Calu3 (cell line): ENCODE measurements around the gene ELL2. TPM values are rescaled to one million over a fixed set of nuclear protein-coding genes. Genes with fewer than 3 reads are reported as not detected.
A peak's percentile ranks its signal among the peaks of the same experiment; 100 is the strongest.

Experiments
- BruUV-seq: library from RNA; stranded (reverse); fragments of 400-500 nt; replicated peaks from 2 replicates; lab custom pipeline; 2021; lab: Mats Ljungman, UMichigan
- CTCF ChIA-PET: fragments of 300-600 bp; sonication (Branson Sonifier 250); formaldehyde crosslinking; loops from one replicate; lab custom pipeline; 2022; ENCODE audit warnings: antibody characterized with exemption; lab: Charles Lee
- DNase-seq: peaks from one replicate; pipeline ENCODE4 v3.0.0; 2022
- H3K27ac Mint-ChIP-seq: one replicate; pipeline ENCODE4 v1.8.0; 2022; ENCODE audit warnings: mixed read lengths; ENCODE audit not compliant: unreplicated experiment
- H3K27me3 Mint-ChIP-seq: one replicate; pipeline ENCODE4 v1.8.0; 2022; ENCODE audit warnings: mixed read lengths; ENCODE audit not compliant: unreplicated experiment
- H3K36me3 Mint-ChIP-seq: one replicate; pipeline ENCODE4 v1.8.0; 2022; ENCODE audit warnings: mild to moderate bottlenecking, moderate library complexity, mixed read lengths; ENCODE audit not compliant: insufficient read depth, unreplicated experiment
- H3K4me1 Mint-ChIP-seq: one replicate; pipeline ENCODE4 v1.8.0; 2022; ENCODE audit warnings: mild to moderate bottlenecking, low read depth, mixed read lengths; ENCODE audit not compliant: unreplicated experiment
- H3K4me3 Mint-ChIP-seq: one replicate; pipeline ENCODE4 v1.8.0; 2022; ENCODE audit warnings: mild to moderate bottlenecking, low read depth, moderate library complexity, mixed read lengths; ENCODE audit not compliant: unreplicated experiment
- H3K9me3 Mint-ChIP-seq: one replicate; pipeline ENCODE4 v1.8.0; 2022; ENCODE audit warnings: low read depth, mixed read lengths; ENCODE audit not compliant: unreplicated experiment
- intact Hi-C: fragments of 100-400 bp; cut with micrococcal nuclease; formaldehyde crosslinking; loops from one replicate; pipeline ENCODE4 v1.10.0; 2022; ENCODE audit not compliant: unreplicated experiment
- total RNA-seq: library from RNA; stranded (reverse); gene quantifications from 2 replicates; pipeline ENCODE4 v1.2.3, GENCODE V29; 2022
- TF ChIP-seq, protein P1 (sequence below): fragments of 200-600 bp; IDR thresholded peaks from one replicate; pipeline ENCODE4 v1.8.0; 2022; ENCODE audit warnings: antibody characterized with exemption; ENCODE audit not compliant: unreplicated experiment

The ELL2 gene
- total RNA-seq, 1 experiment from 2014 or later = 57.7 TPM

DNA sequence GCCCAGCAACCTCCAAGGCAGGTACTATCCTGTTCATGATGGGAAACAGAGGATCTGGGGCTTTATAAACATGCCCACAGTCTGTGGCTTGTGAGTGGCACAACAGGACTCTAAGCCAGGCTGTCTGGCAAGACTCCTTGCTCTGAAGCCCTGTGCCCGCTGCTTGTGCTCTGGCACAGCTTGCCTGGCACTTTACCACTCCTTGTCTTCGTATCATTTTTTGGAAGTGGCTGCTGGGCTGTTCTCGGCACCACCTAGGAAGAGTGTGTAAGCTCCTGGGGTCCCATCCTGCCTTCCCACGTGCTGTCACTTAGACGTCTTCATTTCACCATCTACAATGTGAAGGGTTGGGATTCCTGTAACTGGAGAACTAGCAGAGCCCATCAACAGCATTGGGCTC, 79.8 kb downstream of the ELL2 start:
- H3K36me3 Mint-ChIP-seq = peaks cover 5% of the 10 kb centered on the region
- H3K4me1 Mint-ChIP-seq = peaks cover 14% of the 10 kb centered on the region
- no TSS peak for BruUV-seq
- CTCF ChIA-PET = interaction anchor here (0.7 to 0.8 kb wide), 2 partner anchors 11 to 17 kb away, joined by 4 read pairs; no protein-coding TSS in a partner anchor
- no peak for DNase-seq
- H3K4me3 Mint-ChIP-seq = no peak overlapping the region
- H3K27ac Mint-ChIP-seq = no peak overlapping the region
- TF ChIP-seq, protein P1, sequence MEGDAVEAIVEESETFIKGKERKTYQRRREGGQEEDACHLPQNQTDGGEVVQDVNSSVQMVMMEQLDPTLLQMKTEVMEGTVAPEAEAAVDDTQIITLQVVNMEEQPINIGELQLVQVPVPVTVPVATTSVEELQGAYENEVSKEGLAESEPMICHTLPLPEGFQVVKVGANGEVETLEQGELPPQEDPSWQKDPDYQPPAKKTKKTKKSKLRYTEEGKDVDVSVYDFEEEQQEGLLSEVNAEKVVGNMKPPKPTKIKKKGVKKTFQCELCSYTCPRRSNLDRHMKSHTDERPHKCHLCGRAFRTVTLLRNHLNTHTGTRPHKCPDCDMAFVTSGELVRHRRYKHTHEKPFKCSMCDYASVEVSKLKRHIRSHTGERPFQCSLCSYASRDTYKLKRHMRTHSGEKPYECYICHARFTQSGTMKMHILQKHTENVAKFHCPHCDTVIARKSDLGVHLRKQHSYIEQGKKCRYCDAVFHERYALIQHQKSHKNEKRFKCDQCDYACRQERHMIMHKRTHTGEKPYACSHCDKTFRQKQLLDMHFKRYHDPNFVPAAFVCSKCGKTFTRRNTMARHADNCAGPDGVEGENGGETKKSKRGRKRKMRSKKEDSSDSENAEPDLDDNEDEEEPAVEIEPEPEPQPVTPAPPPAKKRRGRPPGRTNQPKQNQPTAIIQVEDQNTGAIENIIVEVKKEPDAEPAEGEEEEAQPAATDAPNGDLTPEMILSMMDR = no peak
- intact Hi-C loops = no loop called here
- H3K27me3 Mint-ChIP-seq = no peaks in the 10 kb centered on the region
- H3K9me3 Mint-ChIP-seq = no peaks in the 10 kb centered on the region

DNA sequence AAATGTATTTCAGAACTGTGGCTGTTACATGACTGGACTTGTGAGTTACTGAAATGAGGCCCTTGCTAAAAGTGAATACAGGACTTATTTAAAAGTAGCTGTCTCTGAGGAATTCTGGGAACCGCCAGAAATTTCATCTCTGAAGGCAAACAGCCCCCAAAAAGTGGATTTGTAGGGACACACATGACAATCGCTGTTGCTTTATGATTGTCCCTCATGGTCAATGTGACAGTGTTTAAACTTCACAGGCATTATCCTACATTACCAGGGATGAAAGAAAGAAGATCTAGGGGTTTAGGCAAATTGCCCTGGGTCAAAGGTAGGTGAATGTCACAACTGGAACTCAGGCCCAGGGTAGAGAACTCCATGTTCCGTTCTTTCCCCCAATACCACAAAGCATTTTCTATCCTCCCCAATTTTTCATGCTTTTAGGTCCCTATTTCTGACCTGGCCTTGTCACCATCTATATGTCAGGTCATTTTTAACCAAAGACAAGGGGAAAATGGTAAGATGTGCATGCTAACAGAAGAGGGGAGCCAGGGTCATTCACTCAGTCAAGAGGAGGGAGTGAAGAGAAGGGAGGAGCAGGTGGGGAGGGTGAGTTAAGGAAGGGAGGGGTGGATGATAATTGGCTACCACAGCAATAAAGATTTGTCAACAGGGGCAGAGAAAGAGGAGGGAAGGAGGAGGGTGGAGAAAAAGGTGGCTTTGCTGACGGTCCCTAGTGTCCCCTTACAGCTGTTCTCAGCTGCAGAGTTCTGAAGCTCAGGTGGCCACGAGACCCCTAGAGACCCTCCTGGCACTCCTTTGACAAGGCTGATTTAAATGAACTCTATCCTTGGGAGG, 81.3 kb downstream of the ELL2 start:
- DNase-seq = no peak
- Mint-ChIP-seq H3K4me1 (peaks cover 14% of the 10 kb centered on the region), H3K27me3 (no peaks in the 10 kb centered on the region), H3K27ac (no peak overlapping the region), H3K36me3 (no peaks in the 10 kb centered on the region), H3K9me3 (no peaks in the 10 kb centered on the region), H3K4me3 (no peak overlapping the region)
- TF ChIP-seq, protein P1 = no peak
- CTCF ChIA-PET = interaction anchor here (0.7 kb wide), 1 partner anchor 1386 kb away, joined by 3 read pairs; no protein-coding TSS in a partner anchor
- intact Hi-C loops = no loop called here
- no TSS peak for BruUV-seq

DNA sequence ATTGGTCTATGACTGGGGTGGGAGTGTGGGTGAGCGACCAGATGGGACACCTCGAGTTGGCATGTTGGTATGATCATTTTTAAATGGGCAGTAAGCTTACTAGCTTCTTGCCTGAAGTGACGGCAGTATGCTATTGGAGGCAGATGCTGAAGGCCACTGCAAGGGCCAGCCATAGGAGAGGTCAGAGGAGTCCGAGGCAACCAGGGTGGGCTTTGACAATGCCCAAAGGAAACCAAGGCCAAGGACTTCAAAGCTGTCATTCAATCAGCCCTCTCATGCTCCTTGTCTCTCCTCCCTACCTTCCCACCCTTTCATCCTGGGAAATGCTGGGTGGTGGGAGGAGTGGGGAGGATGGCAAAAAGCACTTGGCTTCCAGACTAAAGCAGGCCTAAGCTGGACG, 82.0 kb downstream of the ELL2 start:
- TF ChIP-seq, protein P1 = no peak
- H3K27me3 Mint-ChIP-seq = no peaks in the 10 kb centered on the region
- CTCF ChIA-PET = no interaction called here
- H3K27ac Mint-ChIP-seq = no peak overlapping the region
- no peak overlapping the region for H3K4me3 Mint-ChIP-seq
- intact Hi-C loops = no loop called here
- no TSS peak for BruUV-seq
- peaks cover 14% of the 10 kb centered on the region for H3K4me1 Mint-ChIP-seq
- H3K9me3 Mint-ChIP-seq = no peaks in the 10 kb centered on the region
- no peaks in the 10 kb centered on the region for H3K36me3 Mint-ChIP-seq
- DNase-seq = no peak

DNA sequence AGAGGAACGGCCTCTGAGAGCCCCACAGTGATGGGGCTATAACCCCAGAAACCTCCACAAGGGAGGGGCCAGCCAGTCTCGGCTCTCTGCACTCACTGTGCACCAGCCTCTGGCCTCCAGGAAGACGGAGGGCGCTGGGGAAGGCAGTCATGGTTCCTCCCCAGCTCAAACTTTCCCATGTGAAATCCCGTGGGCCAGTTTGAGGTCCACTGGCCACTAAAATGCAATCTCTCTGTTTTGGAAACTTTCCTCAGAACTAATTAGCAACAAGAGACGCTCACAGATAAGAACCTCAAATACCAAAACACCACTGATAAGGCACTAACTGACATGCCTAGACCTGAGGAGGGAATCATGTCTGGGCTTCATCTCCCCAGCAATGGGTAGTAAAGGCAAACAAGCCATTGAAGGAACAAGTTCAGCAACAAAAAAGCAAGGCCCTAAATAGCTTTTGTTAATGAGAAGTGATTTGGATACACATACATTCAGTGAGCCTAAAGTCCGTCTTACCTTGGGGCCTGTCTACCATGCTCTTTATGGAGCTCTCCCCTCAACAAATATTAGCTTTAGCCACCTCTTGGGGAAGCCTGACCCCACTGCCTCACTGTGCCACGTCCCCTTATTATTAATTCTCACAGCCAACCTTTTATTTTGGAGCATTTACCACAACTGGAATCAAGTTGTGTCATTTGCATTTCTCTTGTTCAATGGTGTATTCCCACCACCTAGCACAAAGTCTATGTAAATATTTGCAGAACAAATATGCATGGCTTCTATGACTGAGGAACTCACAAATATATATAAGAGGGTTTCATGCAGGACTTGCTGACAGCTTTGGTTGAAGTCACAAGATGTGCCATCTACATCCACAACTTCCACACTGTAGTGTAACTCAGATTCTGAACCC, 83.0 kb downstream of the ELL2 start:
- Mint-ChIP-seq H3K9me3 (no peaks in the 10 kb centered on the region), H3K27ac (no peak overlapping the region), H3K4me3 (no peak overlapping the region), H3K27me3 (no peaks in the 10 kb centered on the region), H3K4me1 (peaks cover 6% of the 10 kb centered on the region), H3K36me3 (no peaks in the 10 kb centered on the region)
- CTCF ChIA-PET = interaction anchor here (0.5 to 1.1 kb wide), 2 partner anchors 10 to 14 kb away, joined by 3 read pairs; no protein-coding TSS in a partner anchor
- TF ChIP-seq, protein P1 = no peak
- DNase-seq = no peak
- TSS peak; percentile 15 for BruUV-seq
- intact Hi-C loops = no loop called here
